Peyer's patch (tissue), 4 donors: ENCODE data around the gene CETN3.

Source experiments
- CTCF ChIP-seq, 6 experiments: fragments of 450-650 bp in 4 of 6; fragments of 200-600 bp in 2 of 6; sonication (generic) in 1 of 6; IDR thresholded peaks; one replicate each; pipeline ENCODE4 v1.5.1; 2017 to 2019; ENCODE audit warnings: antibody characterized with exemption in 6 of 6, mild to moderate bottlenecking in 3 of 6, moderate library complexity in 1 of 6
- POLR2A ChIP-seq, 2 donors: fragments of 450-650 bp; IDR thresholded peaks; one replicate each; pipeline ENCODE4 v1.5.1; 2017; ENCODE audit warnings: antibody characterized with exemption in 2 of 2, mild to moderate bottlenecking in 2 of 2, moderate library complexity in 2 of 2

DNA sequence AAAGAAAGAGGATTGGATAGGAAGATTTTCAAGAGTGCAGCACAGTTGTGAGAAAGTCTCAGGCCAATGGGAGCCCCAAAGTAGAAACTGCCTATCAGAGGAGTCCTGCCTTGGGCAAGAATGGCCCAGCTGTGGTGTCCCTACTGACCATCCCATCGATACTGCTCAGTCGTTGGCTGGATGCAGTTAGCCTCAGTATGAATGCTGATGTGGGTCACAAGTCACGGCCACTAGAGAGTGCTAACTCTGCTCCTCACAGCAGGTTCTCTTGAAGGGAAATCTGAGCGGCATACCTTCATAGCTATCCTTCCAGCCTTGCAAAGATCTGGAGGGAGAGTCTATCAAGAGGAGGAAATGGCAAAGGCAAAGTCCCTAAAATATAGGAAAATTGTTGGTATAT is 11.6 kb upstream of the CETN3 start:
- TF ChIP-seq POLR2A (IDR thresholded peaks at IDR 0.05) = no peak
- peak in 1 of 6 experiments; percentile 6 for TF ChIP-seq CTCF (IDR thresholded peaks at IDR 0.05)
